ENCODE measurements around the gene LCA5.
"Not testable (repeated sequence)": the region's sequence is repeated elsewhere in the genome, so short reads cannot be mapped to it uniquely, and the experiment has no call there.

Gene LCA5

DNA sequence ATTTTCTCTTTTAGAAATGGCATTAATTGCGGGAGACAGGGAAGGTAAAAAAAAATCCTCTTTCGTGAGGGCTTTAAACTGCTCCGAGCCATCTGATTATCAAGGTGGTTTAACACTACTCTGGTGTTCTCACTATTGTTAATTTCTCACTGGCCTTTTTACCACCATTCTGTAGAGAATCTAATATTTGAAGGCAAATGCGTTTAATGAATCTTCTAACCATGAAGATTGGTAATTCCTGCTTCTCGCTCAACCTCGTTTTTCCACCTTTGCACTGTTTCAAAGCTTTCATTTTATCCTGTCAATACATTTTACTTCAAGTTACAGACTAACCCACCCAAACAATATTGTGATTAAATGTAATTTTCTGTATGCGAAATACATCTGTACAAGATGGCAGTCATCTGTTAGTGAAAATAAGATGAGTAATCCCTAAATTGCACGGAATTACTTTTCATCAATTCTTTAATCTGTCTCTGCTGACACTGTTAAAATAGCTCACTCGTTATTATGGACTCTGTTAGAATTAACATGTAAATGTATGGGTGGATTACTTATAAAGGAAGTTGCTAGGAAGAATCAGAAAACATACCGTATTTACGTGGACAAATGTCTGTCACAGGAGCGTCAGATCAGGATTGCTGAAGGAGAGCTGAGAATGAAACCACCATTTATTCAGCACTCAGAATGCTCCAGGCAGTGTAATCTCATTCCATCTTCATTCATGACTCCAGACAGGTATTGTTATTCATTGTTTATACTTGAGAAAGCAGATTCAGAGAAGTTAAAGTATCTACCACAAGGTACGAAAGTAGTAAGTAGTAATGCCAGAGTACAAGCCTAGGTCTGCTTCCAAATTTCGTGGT lies 1.1 kb upstream of the LCA5 start:
- no peak for DNase-seq (ENCODE audit: low read depth in 2 of 2)

DNA sequence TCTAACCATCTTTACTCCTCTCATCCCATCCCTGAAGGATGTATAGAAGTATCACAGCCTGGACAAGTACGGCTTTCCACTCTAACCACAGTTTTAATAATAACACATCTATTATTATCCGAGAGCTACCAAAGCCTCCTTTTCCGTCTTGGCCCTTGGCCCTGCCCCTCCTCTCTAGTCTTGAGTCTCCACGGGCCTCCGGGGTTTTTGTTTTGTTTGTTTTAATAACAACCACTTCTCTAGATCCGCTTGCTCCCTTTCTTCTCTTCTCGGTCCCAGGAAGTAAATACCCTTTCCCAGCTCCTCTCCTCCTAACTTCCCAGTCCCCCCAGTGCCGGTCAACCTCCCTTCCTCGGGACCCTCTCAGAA lies 661 bp downstream of the LCA5 start:
- no peak for DNase-seq (ENCODE audit: low read depth in 2 of 2)

- DNase-seq (ENCODE audit: low read depth in 2 of 2) = not testable (repeated sequence)
Observed at GRCh38 chr6:79529567-79529966, 7.7 kb downstream of the LCA5 start.

DNA sequence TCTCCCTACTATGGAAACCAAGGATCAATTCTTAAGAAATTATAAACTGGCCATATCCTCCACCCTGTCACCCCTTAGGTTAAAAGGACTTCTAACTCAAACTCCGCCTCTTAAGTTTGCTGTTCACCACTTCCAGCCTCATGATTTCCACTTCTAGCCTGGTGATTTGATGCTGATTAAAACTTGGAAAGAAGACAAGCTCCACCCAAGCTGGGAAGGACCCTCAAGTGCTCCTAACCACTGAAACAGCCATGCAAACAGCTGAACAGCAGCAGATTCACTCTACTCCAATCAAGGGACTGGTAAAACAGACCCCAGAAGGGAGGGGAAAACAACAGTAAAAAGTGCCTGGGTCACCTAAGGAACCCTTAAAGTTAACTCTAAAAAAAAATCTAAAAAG lies 10.3 kb downstream of the LCA5 start:
- DNase-seq (ENCODE audit: low read depth in 2 of 2) = no peak

DNA sequence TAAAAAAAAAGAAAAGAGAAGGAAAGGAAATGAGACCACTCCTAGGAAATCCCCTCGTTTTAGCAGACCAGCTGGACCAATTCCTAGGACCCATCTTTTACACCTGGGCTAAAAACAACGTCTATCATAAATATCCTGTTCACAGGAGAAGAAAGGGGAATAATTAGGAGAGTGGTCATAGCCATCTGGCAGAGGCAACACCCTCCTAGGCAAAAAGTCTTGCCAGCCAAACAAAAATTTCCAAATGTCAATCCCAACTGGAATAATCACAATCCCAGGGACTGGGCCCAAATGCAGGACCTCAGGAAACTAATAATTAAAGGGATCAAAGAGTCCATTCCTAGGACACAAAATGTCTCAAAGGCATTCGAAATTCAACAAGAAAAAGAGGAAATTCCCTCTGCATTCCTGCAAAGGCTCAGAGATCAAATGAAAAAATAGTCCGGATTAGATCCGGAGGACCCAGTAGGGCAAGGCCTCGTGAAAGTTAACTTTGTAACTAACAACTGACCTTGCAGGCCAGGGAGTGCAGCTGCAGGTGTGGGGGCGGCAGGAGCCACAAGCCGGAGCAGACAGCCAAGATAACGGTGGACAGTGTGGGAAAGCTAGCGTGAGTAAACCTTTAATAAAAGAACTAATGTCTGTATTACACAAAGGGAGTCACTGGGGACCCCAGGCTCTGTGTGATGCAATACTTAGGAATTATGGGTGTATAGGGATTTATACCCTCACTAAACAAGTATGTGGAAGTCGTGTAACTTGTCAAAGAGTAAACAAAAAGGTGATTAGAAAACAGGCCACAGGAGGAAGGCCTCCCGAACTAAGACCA lies 11.7 kb downstream of the LCA5 start:
- DNase-seq (ENCODE audit: low read depth in 2 of 2) = no peak

DNA sequence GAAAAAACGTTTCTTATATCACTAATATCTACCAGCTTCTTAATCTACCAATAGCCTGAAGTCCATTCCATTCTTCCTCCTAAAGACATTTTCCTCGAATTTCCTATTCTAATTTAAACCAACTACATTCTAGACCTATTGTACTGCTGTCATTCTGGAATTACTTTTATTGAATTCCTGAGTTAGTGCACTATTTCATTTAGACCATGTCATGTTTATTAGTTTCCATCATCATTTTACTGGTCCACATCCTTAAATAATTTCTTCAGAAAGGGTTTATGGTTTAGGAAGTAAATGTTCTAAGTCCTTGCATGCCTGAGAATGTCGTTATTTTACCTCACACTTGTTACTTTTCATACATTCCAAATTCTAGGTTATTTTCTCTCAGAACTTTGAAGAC lies 13.2 kb downstream of the LCA5 start:
- no peak for DNase-seq (ENCODE audit: low read depth in 2 of 2)

- no peak for DNase-seq (ENCODE audit: low read depth in 2 of 2)
Observed at GRCh38 chr6:79522609-79523008, 14.6 kb downstream of the LCA5 start.

DNA sequence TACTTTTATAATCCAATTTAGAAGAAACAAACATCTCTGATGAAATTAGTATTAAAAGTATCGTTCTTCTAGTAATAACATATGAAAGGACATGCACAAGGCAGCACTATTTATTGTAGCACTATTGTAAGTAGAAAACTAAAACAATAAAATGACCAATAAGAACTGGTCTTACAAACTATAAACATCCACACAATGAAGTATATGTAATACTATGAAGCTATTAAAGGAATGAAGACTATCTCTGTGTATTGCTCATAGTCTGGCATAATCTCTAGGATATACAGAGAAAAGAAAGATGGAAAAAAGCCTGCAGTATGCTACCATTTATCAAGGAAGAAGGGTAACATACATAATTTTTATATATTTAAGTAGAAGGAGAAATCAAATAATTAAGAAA lies 16.7 kb downstream of the LCA5 start:
- DNase-seq (ENCODE audit: low read depth in 2 of 2) = no peak

GRCh38 chr6:79518842-79519241 lies 18.4 kb downstream of the LCA5 start:
- no peak for DNase-seq (ENCODE audit: low read depth in 2 of 2)

- DNase-seq (ENCODE audit: low read depth in 2 of 2) = no peak
Observed at GRCh38 chr6:79515436-79515835, 21.8 kb downstream of the LCA5 start.

DNA sequence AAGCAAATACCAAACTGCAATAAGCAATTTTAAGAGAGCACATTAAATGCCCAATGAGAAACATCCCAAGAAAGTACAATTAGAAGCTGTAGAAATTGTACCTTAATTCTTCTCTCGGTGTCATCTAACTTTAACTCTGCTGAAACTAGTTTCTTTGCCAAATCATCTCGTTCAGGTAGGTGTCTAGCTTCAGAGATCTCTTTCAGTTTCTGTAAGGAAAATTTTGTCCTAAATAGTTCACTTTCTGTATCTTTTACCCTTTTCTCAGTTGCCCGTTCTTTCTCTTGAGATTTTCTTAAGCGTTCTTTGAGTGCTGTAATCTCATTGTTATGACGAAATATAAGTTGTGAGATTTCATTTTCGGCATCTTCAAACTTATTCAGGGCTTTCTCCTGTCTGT lies 24.1 kb downstream of the LCA5 start:
- no peak for DNase-seq (ENCODE audit: low read depth in 2 of 2)

GRCh38 chr6:79512014-79512413 lies 25.2 kb downstream of the LCA5 start:
- DNase-seq (ENCODE audit: low read depth in 2 of 2) = no peak

- DNase-seq (ENCODE audit: low read depth in 2 of 2) = no peak
Observed at GRCh38 chr6:79510707-79511106, 26.5 kb downstream of the LCA5 start.

DNA sequence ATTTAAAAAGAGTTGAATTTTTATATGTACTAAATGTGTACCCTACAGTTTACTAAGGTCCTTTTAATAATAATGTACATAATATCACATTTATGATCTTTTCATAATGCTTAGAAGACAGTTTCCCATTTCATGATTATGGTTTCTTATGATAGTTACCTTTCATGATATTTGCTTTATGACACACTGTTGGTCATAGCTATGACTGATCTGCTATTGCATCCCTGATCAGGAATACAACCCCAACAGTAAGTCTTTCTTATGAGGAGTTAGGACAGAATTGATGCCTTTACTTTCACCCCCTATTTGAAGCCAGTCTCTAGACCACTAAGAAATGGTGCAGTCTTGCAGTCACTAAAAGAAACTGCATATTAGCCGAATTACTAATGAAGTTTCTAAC lies 31.0 kb downstream of the LCA5 start:
- DNase-seq (ENCODE audit: low read depth in 2 of 2) = no peak

DNA sequence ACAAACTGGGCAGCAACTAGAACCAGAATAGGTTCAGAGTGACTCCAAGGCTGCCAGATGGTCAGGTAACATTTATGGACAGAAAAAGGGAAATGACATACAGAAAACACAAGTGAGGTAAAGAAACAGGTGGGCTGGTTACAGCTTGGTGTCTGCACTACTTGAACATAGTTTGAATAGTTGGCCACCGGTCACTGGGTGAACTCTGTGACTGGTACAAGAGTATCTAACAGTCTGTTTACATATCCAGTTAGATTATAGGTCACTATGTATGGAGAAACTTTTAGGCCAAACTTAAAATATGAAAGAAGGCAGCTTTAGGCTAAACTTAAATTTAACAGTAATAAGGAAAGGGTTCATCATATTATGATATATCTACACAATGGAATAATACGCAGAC lies 32.9 kb downstream of the LCA5 start:
- no peak for DNase-seq (ENCODE audit: low read depth in 2 of 2)

GRCh38 chr6:79498842-79499241 lies 38.4 kb downstream of the LCA5 start:
- no peak for DNase-seq (ENCODE audit: low read depth in 2 of 2)

- DNase-seq (ENCODE audit: low read depth in 2 of 2) = no peak
Observed at GRCh38 chr6:79495246-79495645, 42.0 kb downstream of the LCA5 start.

DNA sequence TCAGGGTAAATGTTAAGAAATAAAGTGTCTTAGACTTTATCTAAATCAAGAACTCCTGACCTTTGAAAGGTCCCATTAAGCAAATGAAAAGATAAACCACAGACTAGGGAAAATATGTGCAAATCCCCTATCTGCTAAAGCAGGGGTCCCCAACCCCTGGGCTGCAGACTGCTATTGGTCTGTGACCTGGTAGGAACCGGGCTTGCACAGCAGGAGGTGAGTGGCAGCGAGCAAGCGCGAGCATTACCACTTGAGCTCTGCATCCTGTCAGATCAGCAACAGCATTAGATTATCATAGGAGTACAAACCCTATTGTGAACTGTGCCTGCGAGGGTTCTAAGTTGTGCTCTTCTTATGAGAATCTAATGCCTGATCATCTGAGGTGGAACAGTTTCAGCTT lies 42.4 kb downstream of the LCA5 start:
- no peak for DNase-seq (ENCODE audit: low read depth in 2 of 2)

GRCh38 chr6:79470728-79471127 lies 66.5 kb downstream of the LCA5 start:
- no peak for DNase-seq (ENCODE audit: low read depth in 2 of 2)

DNA sequence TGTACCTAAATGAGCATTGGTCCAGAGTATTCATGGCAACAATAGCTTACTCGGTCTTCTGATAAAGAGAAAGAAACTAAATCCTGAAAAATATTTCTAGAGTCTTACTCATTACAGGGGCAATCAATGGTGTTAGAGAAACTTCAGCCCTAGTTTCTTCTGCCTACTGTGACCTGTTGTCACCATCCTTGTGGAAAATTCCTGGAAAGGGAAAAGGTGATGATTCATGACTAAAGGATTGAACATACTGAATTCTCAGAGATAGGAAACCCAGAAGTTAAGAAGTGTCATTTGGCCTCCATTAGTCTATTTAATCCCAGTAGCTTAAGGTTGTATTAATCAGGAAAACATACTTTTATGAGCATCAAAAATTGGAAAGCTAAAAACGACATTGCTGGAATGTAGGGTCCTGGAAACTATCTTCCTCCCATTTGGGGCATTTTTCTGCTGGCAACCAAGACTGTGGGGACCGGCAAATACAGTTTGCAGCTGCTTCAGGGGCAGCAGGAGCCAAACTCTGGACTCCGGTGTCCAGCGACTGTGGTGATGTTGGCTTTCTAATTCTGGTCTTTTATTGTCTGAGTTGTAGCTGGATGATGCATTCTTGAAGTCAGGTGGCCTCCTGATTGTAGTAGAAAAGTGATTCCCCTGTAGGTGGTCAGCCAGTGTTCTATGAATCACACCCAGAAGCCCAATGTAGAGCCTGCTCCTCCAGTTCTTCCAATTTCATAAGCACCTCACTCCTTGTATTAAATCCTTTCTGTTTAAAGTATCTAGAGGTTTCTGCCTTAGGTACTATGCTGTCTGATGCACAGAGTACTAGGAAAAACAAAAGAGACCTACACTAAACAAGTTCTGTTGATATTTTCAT lies 67.6 kb downstream of the LCA5 start:
- no peak for DNase-seq (ENCODE audit: low read depth in 2 of 2)

DNA sequence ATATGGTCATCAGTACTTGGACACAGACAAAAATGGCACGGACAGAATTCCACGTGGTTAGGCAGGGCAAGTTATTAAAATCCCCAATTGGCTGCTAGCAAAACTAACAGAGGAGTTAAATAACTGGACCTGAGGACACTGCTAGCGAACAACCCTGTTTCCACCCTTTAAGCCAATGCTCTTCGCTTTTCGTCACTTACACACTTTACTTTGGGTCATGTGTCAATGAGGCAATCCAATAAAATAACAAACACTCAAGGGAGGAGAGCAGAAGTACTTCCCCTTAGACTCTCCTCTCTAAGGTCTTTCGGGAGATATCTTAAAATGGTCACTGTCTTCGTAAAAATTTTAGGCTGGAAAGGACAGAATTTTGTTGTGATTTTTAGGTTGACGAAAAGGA lies 68.6 kb downstream of the LCA5 start:
- no peak for DNase-seq (ENCODE audit: low read depth in 2 of 2)

GRCh38 chr6:79468116-79468515 lies 69.1 kb downstream of the LCA5 start:
- DNase-seq (ENCODE audit: low read depth in 2 of 2) = no peak

All from stimulated activated CD8-positive, alpha-beta memory T cell treated with anti-CD3 and anti-CD28 coated beads, Interleukin-15, amount 100 ng/mL, for 48 hours (primary cell).